ENCODE measurements around the gene BZW2. TPM values are rescaled to one million over a fixed set of nuclear protein-coding genes. Genes with fewer than 3 reads are reported as not detected.
A peak's percentile ranks its signal among the peaks of the same experiment; 100 is the strongest.

Gene BZW2
- total and polyA plus RNA-seq, 2 of the 13 experiments (the other 11 are each of a cell fraction or from before 2014, with no cell fraction given): 21.8 to 95.2 TPM

GRCh38 chr7:16695621-16696237 lies 49.7 kb downstream of the BZW2 start:
- BruUV-seq (replicated peaks): no TSS peak
- CTCF ChIA-PET (ENCODE audit: low intra/inter-chr PET ratio, low total read pairs): interaction anchor here (1.5 kb wide), 1 partner anchor 223 kb away, joined by 7 read pairs; no protein-coding TSS in a partner anchor

More at GRCh38 chr7:16695621-16696237, 49.7 kb downstream of the BZW2 start:
- Histone ChIP-seq H3K9me3 (ENCODE audit: low read length) (no peaks in the 10 kb centered on the region), H3K79me2 (ENCODE audit: insufficient read depth, low read length) (no peaks in the 10 kb centered on the region), H3K36me3 (replicated peaks in 1 of 2; ENCODE audit: control insufficient read depth in 1 of 2, insufficient read depth in 2 of 2, low read length in 2 of 2) (peaks cover 18 to 76% of the 10 kb centered on the region in 2 experiments), H3K27me3 (ENCODE audit: control insufficient read depth in 1 of 2, insufficient read depth in 2 of 2, low read length in 2 of 2) (no peaks in the 10 kb centered on the region), H3K9ac (ENCODE audit: insufficient read depth, low read depth, low read length) (no peak overlapping the region), H3K4me1 (ENCODE audit: insufficient read depth, low read length) (no peaks in the 10 kb centered on the region), H4K20me1 (ENCODE audit: insufficient read depth, low read length) (no peaks in the 10 kb centered on the region), H3K4me2 (ENCODE audit: low read depth, low read length) (no peak overlapping the region), H3K27ac (ENCODE audit: extremely low read length, insufficient read depth, low read length) (no peak overlapping the region), H2AFZ (ENCODE audit: low read length) (no peak overlapping the region), H3K4me3 (replicated peaks in 1 of 3; ENCODE audit: insufficient read depth in 1 of 3, low read depth in 2 of 3, low read length in 3 of 3) (no peak overlapping the region)
- 94% methylated on average over 4 of the region's 4 CpGs for WGBS (ENCODE audit: low lambda C conversion rate)
- DNase-seq (ENCODE audit: low spot score) (peak; percentile 40), FAIRE-seq (peak; percentile 23), ATAC-seq (peak; percentile 90)
- in situ Hi-C loops (cut with HindIII; ENCODE audit: extremely low pct_ligation_motif_present, low pct_unique_long_range_greater_than_20kb): no loop called here
- intact Hi-C loops (cut with micrococcal nuclease; ENCODE audit: unreplicated experiment): loop anchor here (1.0 kb wide), 1 partner anchor 223 kb away; no protein-coding TSS in a partner anchor
- TF ChIP-seq SMC3 (IDR thresholded peaks at IDR 0.05; ENCODE audit: low read length): peak; percentile 43; the same call in 1 of the 2 replicates
- TF ChIP-seq CTCF (CRISPR knock-in tag; IDR thresholded peaks at IDR 0.05): peak; percentile 63
- no peak for TF ChIP-seq PBX3 (CRISPR knock-in tag; IDR thresholded peaks at IDR 0.05; ENCODE audit: borderline replicate concordance)
- TF ChIP-seq ZNF230 (CRISPR knock-in tag; IDR thresholded peaks at IDR 0.05): no peak
- TF ChIP-seq CENPBD1 (CRISPR knock-in tag; IDR thresholded peaks at IDR 0.05; ENCODE audit: borderline replicate concordance, low read depth): no peak
- peak; percentile 58 for TF ChIP-seq STAG1 (CRISPR knock-in tag; IDR thresholded peaks at IDR 0.05)
- POLR2A ChIA-PET: no interaction called here
